H1 (cell line): ENCODE results near the gene WDSUB1. TPM values are rescaled to one million over a fixed set of nuclear protein-coding genes. Genes with fewer than 3 reads are reported as not detected.

Experiments
- GTF2F1 ChIP-seq: IDR thresholded peaks from 2 replicates; pipeline ENCODE4 v1.6.1; 2012; ENCODE audit warnings: low read depth, low read length, improper control_type of control experiment, borderline replicate concordance
- polyA plus RNA-seq, 7 experiments: library from polyadenylated mRNA; depleted of rRNA in 3 of 7; stranded (reverse) in 5 of 7; unstranded in 2 of 7; fragments of >200 nt in 5 of 7; fragments of 200-250 nt in 2 of 7; gene quantifications; 1 replicate in 5 of 7; 2 replicates in 1 of 7; 4 replicates in 1 of 7; pipeline versions ENCODE4 v1.2.1 to v1.2.3, GENCODE V29; 2011 to 2013; ENCODE audit warnings: missing spikeins in 2 of 7, mixed read lengths in 2 of 7
- total RNA-seq: library from RNA; stranded (reverse); fragmentation: NEBNext Ultra II Directional; extraction: Animal tissue kit (Norgen Biotek cat#: 25700); gene quantifications from 2 replicates; pipeline ENCODE4 v1.2.1, GENCODE V29; 2021
- TF ChIP-seq, protein P1 (sequence below): IDR thresholded peaks from 2 replicates; pipeline ENCODE4 v1.6.1; 2011; ENCODE audit warnings: low read depth, mild to moderate bottlenecking, low read length; ENCODE audit not compliant: insufficient read depth

The WDSUB1 gene
- total and polyA plus RNA-seq, 2 of the 8 experiments (the other 6 are each of a cell fraction or from before 2014, with no cell fraction given): 5.5 to 8.0 TPM

GRCh38 chr2:159232456-159233170, 53.9 kb downstream of the WDSUB1 start (continued):
- TF ChIP-seq GTF2F1: no peak
- TF ChIP-seq, protein P1, sequence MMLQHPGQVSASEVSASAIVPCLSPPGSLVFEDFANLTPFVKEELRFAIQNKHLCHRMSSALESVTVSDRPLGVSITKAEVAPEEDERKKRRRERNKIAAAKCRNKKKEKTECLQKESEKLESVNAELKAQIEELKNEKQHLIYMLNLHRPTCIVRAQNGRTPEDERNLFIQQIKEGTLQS: no peak
